Ascending aorta (tissue), 2 donors: ENCODE results near the gene INPP5A. TPM values are rescaled to one million over a fixed set of nuclear protein-coding genes. Genes with fewer than 3 reads are reported as not detected.

ENCODE experiments used
- DNase-seq, 2 donors: peaks; one replicate each; pipeline ENCODE4 v3.0.0-alpha.2; 2019; ENCODE audit warnings: low spot score in 2 of 2
- H3K27ac ChIP-seq, 2 donors: fragments of 200-600 bp; sonication (generic); one replicate each; pipeline ENCODE4 v1.5.1; 2016 to 2017; ENCODE audit warnings: mild to moderate bottlenecking in 1 of 2
- H3K27me3 ChIP-seq: fragments of 200-600 bp; sonication (generic); one replicate; pipeline ENCODE4 v1.5.1; 2017
- H3K36me3 ChIP-seq, 2 donors: fragments of 200-600 bp; sonication (generic); one replicate each; pipeline ENCODE4 v1.5.1; 2016
- H3K4me1 ChIP-seq, 2 donors: fragments of 200-600 bp; sonication (generic); one replicate each; pipeline ENCODE4 v1.5.1; 2016 to 2017; ENCODE audit warnings: mild to moderate bottlenecking in 1 of 2
- H3K4me3 ChIP-seq, 2 donors: fragments of 200-600 bp; sonication (generic); one replicate each; pipeline ENCODE4 v1.5.1; 2016 to 2017; ENCODE audit warnings: mild to moderate bottlenecking in 1 of 2
- H3K9me3 ChIP-seq, 2 donors: fragments of 200-600 bp; sonication (generic); one replicate each; pipeline ENCODE4 v1.5.1; 2016
- CTCF ChIP-seq, 3 experiments: fragments of 200-600 bp in 2 of 3; fragments of 450-650 bp in 1 of 3; sonication (generic) in 2 of 3; IDR thresholded peaks; one replicate each; pipeline ENCODE4 v1.5.1; 2016 to 2019; ENCODE audit warnings: antibody characterized with exemption in 3 of 3, mild to moderate bottlenecking in 1 of 3, moderate library complexity in 1 of 3
- intact Hi-C: fragments of 100-400 bp; cut with DNase I; formaldehyde crosslinking; loops from one replicate; pipeline ENCODE4 v1.15.1; 2023
- total RNA-seq: library from RNA; depleted of rRNA; stranded (reverse); fragments of >200 nt; gene quantifications from one replicate; pipeline ENCODE4 v1.1.0, GENCODE V29; 2016

Gene INPP5A
- total RNA-seq, 1 donor from 2014 or later: 81.2 TPM

- intact Hi-C loops: loop anchor here (10.0 kb wide), 1 partner anchor 417 kb away; no protein-coding TSS in a partner anchor
- DNase-seq: peak; percentile 4 to 58
- H3K27ac ChIP-seq: no peak overlapping the region
These were observed 104.6 kb downstream of the INPP5A start for GRCh38 chr10:132641966-132642731.

GRCh38 chr10:132642732-132643008, 105.1 kb downstream of the INPP5A start:
- Histone ChIP-seq H3K27ac (no peak overlapping the region), H3K4me1 (peaks cover 0 to 4% of the 10 kb centered on the region in 2 donors), H3K36me3 (peaks cover 8% of the 10 kb centered on the region in 2 donors), H3K4me3 (no peak overlapping the region), H3K27me3 (no peaks in the 10 kb centered on the region), H3K9me3 (no peaks in the 10 kb centered on the region)
- no peak for DNase-seq
- TF ChIP-seq CTCF (IDR thresholded peaks at IDR 0.05): no peak
- intact Hi-C loops: loop anchor here (10.0 kb wide), 1 partner anchor 418 kb away; no protein-coding TSS in a partner anchor

More at GRCh38 chr10:132641966-132642731, 104.6 kb downstream of the INPP5A start:
- Histone ChIP-seq H3K9me3 (no peaks in the 10 kb centered on the region), H3K36me3 (peaks cover 8% of the 10 kb centered on the region in 2 donors), H3K27me3 (no peaks in the 10 kb centered on the region), H3K4me1 (peaks cover 0 to 9% of the 10 kb centered on the region in 2 donors), H3K4me3 (no peak overlapping the region)
- TF ChIP-seq CTCF (IDR thresholded peaks at IDR 0.05): no peak

GRCh38 chr10:132643709-132644526, 106.3 kb downstream of the INPP5A start:
- Histone ChIP-seq H3K36me3 (peaks cover 8% of the 10 kb centered on the region in 2 donors), H3K4me1 (no peaks in the 10 kb centered on the region), H3K9me3 (no peaks in the 10 kb centered on the region), H3K4me3 (no peak overlapping the region), H3K27me3 (no peaks in the 10 kb centered on the region), H3K27ac (no peak overlapping the region)
- DNase-seq: peak in 1 of 2 donors; percentile 53
- no peak for TF ChIP-seq CTCF (IDR thresholded peaks at IDR 0.05)
- intact Hi-C loops: loop anchor here (10.0 kb wide), 1 partner anchor 419 kb away; no protein-coding TSS in a partner anchor

GRCh38 chr10:132644527-132645246, 107.1 kb downstream of the INPP5A start:
- TF ChIP-seq CTCF (IDR thresholded peaks at IDR 0.05): no peak
- DNase-seq: peak in 1 of 2 donors; percentile 59
- H3K4me3 ChIP-seq: no peak overlapping the region
- no peaks in the 10 kb centered on the region for H3K4me1 ChIP-seq
- intact Hi-C loops: loop anchor here (10.0 kb wide), 1 partner anchor 420 kb away; no protein-coding TSS in a partner anchor
- peaks cover 8% of the 10 kb centered on the region in 2 donors for H3K36me3 ChIP-seq
- H3K9me3 ChIP-seq: no peaks in the 10 kb centered on the region
- no peak overlapping the region for H3K27ac ChIP-seq
- no peaks in the 10 kb centered on the region for H3K27me3 ChIP-seq

- Histone ChIP-seq H3K9me3 (no peaks in the 10 kb centered on the region), H3K4me3 (no peak overlapping the region), H3K36me3 (peaks cover 8 to 9% of the 10 kb centered on the region in 2 donors), H3K4me1 (no peaks in the 10 kb centered on the region), H3K27me3 (no peaks in the 10 kb centered on the region), H3K27ac (no peak overlapping the region)
- peak in 1 of 2 donors; percentile 44 for DNase-seq
- intact Hi-C loops: loop anchor here (10.0 kb wide), 1 partner anchor 420 kb away; no protein-coding TSS in a partner anchor
- TF ChIP-seq CTCF (IDR thresholded peaks at IDR 0.05): no peak
These were observed 107.6 kb downstream of the INPP5A start for GRCh38 chr10:132645247-132645530.
